Activated T-cell treated with anti-CD3 and anti-CD28 coated beads for 24 hours (primary cell): ENCODE data around the gene CR1L.
"Not testable (repeated sequence)": the region's sequence is repeated elsewhere in the genome, so short reads cannot be mapped to it uniquely, and the experiment has no call there.

Experiments
- DNase-seq: peaks from one replicate; pipeline ENCODE4 v3.0.0-alpha.2; 2020; ENCODE audit warnings: low read depth

CR1L gene

DNA sequence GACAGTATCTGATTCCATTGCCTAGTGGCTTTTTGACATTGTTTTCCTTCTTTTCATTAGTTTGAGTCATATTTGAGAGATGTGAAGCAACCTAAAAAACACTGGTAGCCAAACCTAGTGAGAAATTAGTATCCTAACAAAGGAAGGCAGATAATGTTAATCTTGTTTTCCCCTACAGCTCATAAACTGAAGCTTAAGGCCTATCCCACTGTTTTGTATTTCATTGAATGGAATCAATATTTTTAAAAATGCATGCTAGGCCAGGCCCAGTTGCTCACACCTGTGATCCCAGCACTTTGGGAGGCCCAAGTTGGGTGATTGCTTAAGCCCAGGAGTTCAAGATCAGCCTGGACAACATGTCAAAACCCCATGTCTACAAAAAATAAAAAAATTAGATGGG is 1.2 kb downstream of the CR1L start:
- DNase-seq = no peak

DNA sequence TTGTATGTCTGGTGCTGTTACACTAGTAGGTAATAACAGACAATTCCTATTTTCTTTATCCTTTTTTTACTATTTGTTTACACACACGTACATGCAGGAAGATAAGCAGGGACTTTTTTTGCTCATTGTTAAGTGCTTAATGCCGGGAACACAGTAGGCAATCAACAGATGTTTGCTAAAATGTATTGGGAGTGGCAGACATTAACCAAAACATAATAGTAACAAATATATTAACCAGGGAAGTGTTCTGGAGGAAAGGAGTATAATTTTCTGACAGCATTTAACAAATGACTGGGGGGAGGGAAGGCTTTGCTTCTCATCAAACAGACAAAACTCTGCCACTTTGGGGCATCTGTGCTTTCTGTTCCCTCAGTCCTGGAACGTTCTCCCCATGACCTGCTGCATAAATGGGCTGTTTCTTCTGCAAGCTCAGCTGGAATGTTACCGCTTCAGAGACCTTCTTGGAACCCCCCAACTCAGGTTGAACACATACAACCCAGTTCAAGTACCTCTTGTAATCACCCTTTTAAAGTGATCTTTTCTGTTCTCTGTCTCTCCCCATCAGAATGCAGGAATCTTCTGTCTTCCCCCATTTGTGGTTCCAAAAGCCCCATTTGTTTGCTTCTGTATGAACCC is 2.1 kb downstream of the CR1L start:
- no peak for DNase-seq

DNA sequence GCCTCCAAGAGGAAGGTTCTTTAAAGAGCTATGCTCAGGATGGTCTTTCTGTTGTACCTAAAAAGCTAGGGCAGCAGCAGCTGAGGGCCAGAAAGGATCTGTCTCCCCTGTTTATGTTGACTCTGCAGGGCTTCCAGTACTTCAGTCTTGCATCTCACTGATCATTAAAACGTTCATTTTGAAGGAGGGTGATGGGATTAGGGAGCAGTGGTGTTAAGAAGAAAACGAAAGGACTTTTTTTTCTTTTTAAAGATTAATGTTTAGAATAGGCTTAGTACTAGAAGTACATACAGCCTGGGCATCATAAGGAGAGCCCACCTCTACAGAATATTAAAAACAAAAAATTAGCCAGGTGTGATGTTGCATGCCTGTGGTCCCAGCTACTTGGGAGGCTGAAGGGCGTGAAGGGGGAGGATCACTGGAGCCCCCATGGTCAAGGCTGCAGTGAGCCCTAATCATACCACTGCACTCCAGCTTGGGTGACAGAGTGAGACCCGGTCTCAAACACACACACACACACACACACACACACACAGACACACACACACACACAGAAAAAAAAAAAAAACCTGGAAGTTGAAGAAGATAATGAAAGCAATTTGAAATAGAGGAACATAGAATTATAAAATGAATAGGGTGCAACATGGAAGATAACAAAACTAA is 2.9 kb downstream of the CR1L start:
- no peak for DNase-seq

DNA sequence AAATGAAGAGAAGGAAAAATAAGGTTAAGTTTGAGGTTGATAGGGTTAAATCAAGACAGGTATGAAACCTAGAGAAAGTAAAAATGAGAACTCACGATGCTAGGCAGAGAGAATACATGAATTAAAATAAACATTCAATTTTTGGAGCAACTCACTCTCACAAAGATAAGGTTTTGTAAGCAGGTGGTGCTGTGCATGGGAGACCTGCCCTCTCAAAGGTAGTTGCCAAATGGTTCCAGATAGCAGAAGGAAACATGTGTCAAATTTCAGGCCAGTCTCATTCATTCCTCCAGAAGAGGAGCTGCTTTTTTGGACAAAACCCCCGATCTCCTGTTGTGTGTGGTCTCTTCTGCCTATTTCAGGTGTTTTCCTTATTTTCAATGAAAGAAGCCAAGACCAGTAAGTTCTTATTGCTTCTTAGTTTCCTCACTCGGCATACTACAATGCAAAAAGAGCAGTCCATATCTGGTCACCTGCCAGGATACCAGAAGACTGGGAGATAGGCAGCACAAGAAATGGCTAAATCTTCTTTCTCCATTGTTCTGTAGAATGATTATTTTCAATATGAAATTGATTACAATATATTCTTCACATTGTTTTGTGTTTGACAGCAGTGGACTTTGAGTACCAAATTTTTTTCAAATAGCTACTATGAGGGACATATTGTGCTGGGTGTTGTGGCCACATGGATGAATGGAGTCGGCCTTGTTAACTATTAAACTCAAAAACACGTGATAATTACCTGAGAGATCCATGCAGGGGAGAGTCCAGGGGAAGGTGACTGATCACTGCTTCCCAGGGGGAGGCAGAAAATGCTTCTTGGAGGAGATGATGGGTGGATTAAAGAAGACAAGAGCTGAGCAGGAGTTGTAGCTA is 3.6 kb downstream of the CR1L start:
- no peak for DNase-seq

DNA sequence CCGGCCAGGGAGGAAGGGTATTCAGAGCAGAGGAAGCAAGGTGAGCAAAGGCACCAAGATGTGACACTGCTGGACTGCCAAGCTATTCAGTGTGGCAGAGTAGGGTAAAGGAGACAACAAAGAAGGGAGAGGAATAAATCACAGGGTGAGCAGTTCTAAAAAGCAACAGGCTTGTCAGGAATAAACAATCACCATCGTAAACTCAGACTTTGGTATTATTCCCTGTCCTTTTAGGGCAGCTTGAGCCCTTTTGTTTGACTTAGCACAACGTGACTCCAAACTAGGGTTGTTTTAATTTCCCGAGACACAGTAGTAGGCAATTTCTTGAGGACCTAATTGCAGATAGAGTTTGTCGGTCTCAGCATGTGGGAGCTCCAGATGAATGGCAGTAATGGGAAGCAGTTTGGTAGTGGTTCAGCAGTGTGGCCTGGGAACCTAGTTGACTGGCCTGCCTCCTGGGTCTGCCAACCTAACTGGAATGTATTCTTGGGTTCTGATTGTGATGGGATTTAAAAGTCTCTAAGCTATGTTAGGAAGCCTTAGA is 4.3 kb downstream of the CR1L start:
- DNase-seq = no peak

DNA sequence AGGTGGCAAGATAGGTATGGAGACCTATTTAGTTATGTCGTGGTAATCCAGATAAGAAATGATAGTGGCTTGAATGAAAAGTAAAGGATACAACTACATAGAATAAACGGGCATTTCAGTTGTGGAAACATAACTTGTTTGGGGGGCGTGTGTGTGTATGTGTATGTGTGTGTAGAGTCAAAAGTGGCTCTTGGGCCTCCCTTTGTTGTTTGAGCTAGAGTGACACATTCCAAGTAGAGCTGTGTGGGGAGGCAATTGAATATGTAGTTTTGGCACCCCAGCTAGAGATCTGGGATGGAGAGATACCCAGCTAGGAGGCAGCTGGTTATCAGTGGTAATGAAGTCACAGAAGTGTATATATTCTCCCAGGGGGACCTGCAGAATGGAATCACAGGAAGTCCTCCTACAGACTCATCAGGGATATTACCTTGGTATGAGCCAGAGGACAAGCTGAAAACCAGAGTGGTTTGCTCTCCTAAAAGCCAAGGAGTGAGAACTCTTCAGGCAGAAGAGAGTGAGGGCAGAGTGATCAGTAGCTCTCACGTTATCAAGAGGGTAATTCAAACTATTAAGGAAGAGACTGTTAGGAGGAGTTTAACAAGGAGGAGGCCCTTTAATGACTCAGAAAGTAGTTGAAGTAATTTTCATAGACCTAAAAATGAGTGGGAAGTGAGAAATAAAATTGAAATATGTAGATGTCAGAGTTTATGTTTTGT is 5.1 kb downstream of the CR1L start:
- DNase-seq = no peak

DNA sequence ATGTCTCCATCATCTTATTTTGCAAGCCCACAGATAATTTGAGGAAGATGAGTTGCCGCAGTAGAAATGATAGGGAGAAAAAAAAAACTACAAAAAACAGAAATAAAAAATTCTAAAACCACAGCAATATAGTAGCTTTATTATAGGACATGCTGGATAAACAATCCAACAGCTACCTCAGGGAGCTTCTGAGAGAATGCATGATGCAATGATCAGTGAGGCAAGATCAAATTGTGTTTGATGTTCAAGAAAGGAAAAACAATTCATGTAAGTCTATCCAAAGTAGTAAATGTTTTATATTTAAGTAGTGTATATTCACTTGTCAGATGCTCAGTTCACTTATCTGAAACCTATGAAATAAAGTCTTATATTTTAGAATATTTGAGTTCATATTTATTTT is 6.7 kb downstream of the CR1L start:
- DNase-seq = no peak

DNA sequence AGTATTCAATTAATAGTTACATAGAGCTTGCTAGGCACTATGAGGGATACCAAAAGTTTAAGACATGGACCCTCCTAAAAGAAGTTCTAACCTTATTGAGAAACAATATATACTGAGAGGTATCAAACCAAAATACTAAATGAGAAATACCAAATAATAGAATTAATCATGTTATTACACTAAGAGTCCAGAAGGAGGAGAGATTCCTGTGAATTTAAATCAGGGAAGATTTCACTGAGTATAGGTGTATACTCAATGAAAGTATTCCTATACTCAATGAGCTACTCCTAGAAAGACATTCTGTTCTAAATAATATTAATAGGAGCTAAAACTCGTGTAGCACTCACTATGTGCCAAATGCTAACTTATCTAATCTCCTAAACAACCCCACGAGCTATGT is 9.4 kb downstream of the CR1L start:
- no peak for DNase-seq

DNA sequence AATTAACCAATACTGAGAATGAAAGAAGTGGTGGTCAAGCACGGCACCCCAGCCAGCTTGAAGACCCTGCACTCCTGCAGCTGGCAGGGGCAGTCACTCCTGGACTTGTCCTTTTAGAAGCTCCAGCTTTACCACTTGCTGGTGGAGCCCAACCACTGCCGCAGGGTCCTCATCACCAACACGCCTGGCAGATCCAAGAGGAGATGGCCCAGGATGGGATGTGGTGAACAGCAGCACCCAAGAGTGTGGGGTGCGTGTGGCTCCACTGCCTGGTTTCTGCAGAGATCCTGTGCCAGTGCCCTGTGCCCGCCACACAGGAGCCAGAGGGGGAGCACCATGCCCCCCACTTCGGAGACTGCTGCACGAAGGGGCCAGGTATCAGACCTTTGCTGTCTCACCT is 13.5 kb downstream of the CR1L start:
- no peak for DNase-seq

DNA sequence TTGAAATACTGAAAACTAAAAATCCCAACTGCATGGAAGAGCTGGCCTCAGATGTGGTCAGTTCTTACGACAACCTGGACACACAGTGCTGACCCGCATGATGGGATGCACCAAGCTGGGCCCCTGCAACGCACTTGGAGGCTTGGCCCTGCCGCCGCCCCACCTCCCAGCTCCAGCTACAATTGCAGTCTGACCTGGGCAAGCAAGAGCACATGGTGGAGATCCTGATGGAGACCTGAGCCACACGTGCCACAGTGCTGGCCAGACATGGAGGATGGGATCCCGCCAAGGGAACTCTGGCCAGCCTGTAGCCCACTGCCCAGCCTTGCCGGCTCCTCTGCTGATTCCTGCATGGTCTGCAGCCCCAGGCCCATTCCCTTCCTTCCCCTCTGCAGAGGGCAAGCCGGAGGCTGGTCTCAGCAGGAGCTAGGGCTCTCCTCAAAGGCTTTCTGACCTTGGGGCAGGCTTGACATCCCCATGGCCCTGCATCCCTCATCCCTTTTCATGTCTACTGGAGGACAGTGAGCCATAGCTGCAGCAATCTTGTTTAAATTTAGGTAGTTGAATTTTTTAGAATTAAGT is 14.1 kb downstream of the CR1L start:
- DNase-seq = no peak

DNA sequence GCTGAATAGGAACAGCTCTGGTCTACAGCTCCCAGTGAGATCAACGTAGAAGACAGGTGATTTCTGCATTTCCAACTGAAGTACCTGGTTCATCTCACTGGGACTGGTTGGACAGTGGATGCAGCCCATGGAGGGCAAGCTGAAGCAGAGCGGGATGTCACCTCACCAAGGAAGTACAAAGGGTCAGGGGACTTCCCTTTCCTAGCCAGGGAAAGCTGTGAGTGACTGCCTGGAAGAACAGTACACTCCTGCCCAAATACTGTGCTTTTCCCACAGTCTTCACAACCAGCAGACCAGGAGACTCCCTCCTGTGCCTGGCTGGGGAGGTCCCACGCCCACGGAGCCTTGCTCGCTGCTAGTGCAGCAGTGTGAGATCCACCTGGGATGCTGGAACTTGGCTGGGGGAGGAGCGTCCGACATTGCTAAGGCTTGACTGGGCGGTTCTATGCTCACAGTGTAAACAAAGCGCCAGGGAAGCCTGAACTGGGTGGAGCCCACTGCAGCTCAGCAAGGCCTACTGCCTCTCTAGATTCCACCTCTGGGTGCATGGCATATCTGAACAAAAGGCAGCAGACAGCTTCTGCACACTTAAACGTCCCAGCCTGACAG is 14.7 kb downstream of the CR1L start:
- no peak for DNase-seq

DNA sequence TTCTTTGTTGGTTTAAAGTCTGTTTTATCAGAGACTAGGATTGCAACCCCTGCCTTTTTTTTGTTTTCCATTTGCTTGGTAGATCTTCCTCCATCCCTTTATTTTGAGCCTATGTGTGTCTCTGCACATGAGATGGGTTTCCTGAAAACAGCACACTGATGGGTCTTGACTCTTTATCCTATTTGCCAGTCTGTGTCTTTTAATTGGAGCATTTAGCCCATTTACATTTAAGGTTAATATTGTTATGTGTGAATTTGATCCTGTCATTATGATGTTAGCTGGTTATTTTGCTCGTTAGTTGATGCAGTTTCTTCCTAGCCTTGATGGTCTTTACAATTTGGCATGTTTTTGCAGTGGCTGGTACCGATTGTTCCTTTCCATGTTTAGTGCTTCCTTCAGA is 16.5 kb downstream of the CR1L start:
- not testable (repeated sequence) for DNase-seq

DNA sequence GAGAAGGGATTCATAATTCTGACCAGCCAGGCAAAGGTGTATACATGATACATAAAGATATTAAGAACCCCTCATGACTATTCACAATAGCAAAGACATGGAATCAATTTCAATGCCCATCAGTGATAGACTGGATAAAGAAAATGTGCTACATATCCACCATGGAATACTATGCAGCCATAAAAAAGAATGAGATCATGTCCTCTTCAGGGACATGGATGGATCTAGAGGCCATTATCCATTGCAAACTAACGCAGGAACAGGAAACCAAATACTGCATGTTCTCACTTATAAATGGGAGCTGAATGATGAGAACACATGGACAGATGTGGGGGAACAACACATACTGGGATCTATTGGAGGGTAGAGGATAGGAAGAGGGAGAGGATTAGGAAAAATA is 21.4 kb downstream of the CR1L start:
- DNase-seq = no peak

DNA sequence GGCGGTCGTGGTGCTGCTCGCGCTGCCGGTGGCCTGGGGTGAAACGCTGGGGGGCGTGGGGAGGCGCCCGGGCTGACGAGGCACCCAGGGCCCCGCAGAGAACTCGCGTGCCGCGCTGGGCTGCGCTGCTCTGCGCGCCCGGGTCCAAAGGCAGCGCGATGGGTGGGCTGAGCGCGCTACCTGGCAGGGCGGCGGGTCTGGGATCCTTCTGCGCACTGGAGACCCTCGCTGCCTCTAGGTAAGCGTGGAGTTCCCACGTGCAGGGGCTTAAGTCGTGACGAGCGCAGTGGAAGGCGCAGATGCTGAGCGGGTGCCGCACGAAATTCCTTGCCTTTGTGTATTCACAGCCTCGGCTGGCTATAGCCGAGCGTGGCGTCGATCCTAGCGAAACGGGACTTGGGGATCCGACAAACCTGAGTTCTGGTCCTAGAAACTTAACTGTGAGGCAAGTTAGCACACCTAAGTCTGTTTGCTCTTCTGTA is 24.6 kb downstream of the CR1L start:
- no peak for DNase-seq

DNA sequence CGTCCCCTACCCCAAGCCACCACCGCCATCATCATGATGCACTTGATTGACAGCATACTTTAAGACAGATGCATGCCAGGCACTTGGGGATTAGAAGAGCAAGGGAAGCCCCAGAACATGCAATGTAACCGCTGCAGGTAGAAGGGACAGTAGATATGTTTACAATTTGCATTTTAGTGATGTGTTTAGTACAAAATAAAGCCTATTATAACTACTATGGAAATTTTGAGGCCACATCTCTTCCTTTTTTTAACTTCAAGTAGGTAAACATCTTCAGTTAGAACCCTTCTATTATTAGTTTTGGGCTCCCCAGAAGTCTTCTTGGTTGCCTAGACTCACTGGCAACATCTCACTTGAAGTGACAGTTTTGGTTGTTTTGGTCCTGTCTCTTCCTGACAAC is 25.3 kb downstream of the CR1L start:
- DNase-seq = no peak

DNA sequence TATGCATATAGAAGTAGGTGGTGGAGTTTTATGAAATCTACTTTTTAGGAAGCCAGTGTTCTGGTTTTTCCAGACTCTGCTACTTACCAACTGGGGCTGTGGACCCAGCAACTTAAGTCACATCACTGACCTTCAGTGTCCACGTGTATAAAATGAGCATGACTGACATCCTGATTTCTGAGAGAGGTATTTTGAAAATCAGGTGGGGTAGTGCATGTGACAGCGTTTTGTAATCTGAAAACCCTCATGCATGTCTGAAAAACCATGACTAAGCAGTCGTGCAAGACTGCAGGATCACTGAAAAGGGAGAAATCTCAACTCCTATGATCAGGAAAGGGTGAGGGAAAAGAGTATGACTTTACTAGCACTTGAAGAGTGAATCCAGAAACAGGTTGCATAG is 26.1 kb downstream of the CR1L start:
- no peak for DNase-seq

DNA sequence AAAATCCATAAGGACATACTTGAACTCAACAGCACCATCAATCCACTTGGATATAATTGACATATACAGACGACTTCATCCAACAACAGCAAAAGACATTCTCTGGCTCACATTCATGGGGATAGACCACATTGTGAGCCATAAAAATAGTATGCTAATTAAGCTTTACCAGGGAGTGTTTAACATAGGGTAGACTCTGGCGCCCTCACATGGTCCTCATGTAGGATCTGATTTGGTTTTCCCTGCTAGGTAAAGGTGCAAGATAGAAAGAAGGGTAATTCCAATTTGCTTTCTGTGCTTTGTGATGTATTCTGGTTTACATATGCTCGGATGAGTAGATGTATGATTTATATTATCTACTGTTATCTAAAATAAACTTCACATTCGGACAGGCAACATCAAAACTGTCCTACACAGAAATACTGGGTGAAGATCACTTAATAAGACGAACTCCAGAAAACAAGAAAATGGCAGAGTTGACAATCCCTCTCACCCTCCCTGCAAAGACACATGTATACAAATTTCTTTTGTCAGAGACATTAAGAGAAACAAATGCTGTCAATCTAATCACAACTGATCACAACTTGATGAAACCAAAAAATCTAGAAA is 27.7 kb downstream of the CR1L start:
- no peak for DNase-seq

DNA sequence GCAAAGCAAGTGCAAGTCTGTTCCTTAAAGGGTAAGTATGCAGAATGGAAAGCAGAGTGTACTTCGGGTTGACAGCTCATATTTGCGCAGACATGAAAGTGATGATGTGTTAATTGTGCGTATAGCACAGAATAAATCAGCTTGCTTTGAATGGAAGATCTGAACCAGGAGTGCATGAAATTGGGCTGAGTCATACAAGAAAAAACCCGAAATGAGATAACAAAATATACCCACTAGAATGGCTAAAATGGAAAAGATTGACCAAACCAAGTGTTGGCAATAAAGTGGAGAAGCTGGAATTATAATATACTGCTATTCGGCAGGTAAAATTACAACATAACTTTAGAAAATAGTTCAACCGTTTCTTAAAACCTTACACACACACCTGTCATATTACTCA is 28.5 kb downstream of the CR1L start:
- DNase-seq = no peak

DNA sequence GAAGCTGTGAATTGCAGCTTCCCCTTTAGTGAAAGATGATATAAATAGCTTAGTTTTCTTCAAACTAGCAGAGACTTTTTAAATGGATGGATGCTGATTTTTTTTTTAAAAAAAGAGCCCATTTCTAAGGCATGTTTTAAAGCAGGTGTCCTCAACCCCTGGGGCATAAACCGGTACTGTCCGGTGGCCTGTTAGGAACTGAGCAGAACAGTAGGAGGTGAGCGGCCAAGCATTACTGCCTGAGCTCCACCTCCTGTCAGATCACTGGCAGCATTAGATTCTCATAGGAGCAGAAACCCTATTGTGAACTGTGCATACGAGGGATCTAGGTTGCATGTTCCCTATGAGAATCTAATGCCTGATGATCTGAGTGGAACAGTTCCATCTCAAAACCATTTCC is 31.2 kb downstream of the CR1L start:
- no peak for DNase-seq

DNA sequence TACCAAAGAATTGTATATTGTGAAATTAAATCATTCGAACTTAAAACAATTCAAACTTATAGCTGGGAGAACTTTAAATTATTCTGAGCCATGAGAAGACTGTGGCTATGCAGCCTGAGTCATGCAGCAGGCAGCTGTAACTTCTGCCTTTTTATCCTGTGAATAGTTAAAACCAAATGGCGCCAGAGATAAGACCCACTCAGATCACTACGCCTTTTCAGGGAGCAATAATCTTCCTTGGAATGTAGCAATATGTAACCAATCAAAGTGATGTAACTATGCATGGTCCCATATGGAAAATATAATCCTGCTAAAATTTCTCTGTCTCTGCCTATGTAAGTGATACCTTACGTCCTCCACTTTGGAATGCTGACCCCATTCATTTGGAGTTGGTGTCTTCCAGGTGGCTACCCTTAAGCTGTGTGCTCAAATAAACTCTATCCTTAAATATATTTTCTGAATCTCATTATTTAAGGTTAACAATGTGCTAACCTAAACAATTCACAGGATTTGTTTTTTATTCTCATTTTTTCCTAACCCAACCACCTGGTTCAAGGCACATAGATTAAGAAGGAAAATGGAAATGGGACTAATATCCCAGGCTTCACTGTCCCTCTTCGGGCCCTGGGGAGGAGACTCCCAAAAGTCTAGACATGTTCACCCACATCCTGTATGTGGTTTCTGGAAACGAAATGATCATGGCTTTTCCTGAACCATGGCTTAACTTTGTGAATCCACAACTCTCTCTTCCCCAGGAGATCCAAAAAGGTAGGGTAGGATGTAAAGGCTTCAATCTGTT is 35.9 kb downstream of the CR1L start:
- DNase-seq = not testable (repeated sequence)
